Measurements from ENCODE around the gene ENDOG. TPM values are rescaled to one million over a fixed set of nuclear protein-coding genes. Genes with fewer than 3 reads are reported as not detected.
"Not testable (repeated sequence)": the region's sequence is repeated elsewhere in the genome, so short reads cannot be mapped to it uniquely, and the experiment has no call there.

Gene ENDOG
- total RNA-seq, 2 donors from 2014 or later: 59.5 to 66.4 TPM

GRCh38 chr9:128860937-128861336 is 42.6 kb downstream of the ENDOG start:
- H3K36me3 ChIP-seq: no peaks in the 10 kb centered on the region
- intact Hi-C loops (cut with DNase I): no loop called here
- no peak overlapping the region for H3K27ac ChIP-seq
- no peak for DNase-seq
- no peaks in the 10 kb centered on the region for H3K9me3 ChIP-seq
- H3K27me3 ChIP-seq: no peaks in the 10 kb centered on the region
- no peaks in the 10 kb centered on the region for H3K4me1 ChIP-seq
- H3K4me3 ChIP-seq: no peak overlapping the region
- no peak overlapping the region for H3K9ac ChIP-seq (ENCODE audit: low read depth in 2 of 2, low read length in 2 of 2)
- no peak for TF ChIP-seq CTCF (IDR thresholded peaks at IDR 0.05)

- TF ChIP-seq CTCF (IDR thresholded peaks at IDR 0.05): no peak
- intact Hi-C loops (cut with DNase I): no loop called here
- no peak for DNase-seq
- H3K4me3 ChIP-seq: no peak overlapping the region
- H3K9me3 ChIP-seq: no peaks in the 10 kb centered on the region
- H3K36me3 ChIP-seq: no peaks in the 10 kb centered on the region
- no peaks in the 10 kb centered on the region for H3K27me3 ChIP-seq
- no peak overlapping the region for H3K27ac ChIP-seq
- no peaks in the 10 kb centered on the region for H3K4me1 ChIP-seq
- no peak overlapping the region for H3K9ac ChIP-seq (ENCODE audit: low read depth in 2 of 2, low read length in 2 of 2)
Observed at GRCh38 chr9:128861501-128861900, 43.2 kb downstream of the ENDOG start.

- H3K4me1 ChIP-seq: no peaks in the 10 kb centered on the region
- no peak for TF ChIP-seq CTCF (IDR thresholded peaks at IDR 0.05)
- no peak overlapping the region for H3K9ac ChIP-seq (ENCODE audit: low read depth in 2 of 2, low read length in 2 of 2)
- H3K27ac ChIP-seq: no peak overlapping the region
- H3K27me3 ChIP-seq: no peaks in the 10 kb centered on the region
- H3K9me3 ChIP-seq: no peaks in the 10 kb centered on the region
- no peaks in the 10 kb centered on the region for H3K36me3 ChIP-seq
- no peak overlapping the region for H3K4me3 ChIP-seq
- intact Hi-C loops (cut with DNase I): loop anchor here (2.0 kb wide), 1 partner anchor 66 kb away; no protein-coding TSS in a partner anchor
- peak; percentile 43 for DNase-seq
Observed at GRCh38 chr9:128862401-128862851, 44.1 kb downstream of the ENDOG start.

GRCh38 chr9:128863647-128864046 is 45.3 kb downstream of the ENDOG start:
- DNase-seq: peak; percentile 77
- H3K9me3 ChIP-seq: no peaks in the 10 kb centered on the region
- H3K36me3 ChIP-seq: no peaks in the 10 kb centered on the region
- TF ChIP-seq CTCF (IDR thresholded peaks at IDR 0.05): peak; percentile 94
- H3K27me3 ChIP-seq: no peaks in the 10 kb centered on the region
- no peak overlapping the region for H3K4me3 ChIP-seq
- intact Hi-C loops (cut with DNase I): loop anchor here (2.0 kb wide), 1 partner anchor 65 kb away; no protein-coding TSS in a partner anchor
- no peak overlapping the region for H3K9ac ChIP-seq (ENCODE audit: low read depth in 2 of 2, low read length in 2 of 2)
- H3K27ac ChIP-seq: no peak overlapping the region
- H3K4me1 ChIP-seq: no peaks in the 10 kb centered on the region

GRCh38 chr9:128870128-128870940 is 52.0 kb downstream of the ENDOG start:
- Histone ChIP-seq H3K4me1 (no peaks in the 10 kb centered on the region), H3K9me3 (no peaks in the 10 kb centered on the region), H3K36me3 (no peaks in the 10 kb centered on the region), H3K4me3 (no peak overlapping the region), H3K27ac (no peak overlapping the region), H3K27me3 (no peaks in the 10 kb centered on the region), H3K9ac (ENCODE audit: low read depth in 2 of 2, low read length in 2 of 2) (no peak overlapping the region)
- DNase-seq: no peak
- TF ChIP-seq CTCF (IDR thresholded peaks at IDR 0.05): no peak
- intact Hi-C loops (cut with DNase I): no loop called here

- H3K9me3 ChIP-seq; intact Hi-C loops (cut with DNase I); H3K27ac ChIP-seq: not testable (repeated sequence)
Observed at GRCh38 chr9:128870941-128871265, 52.6 kb downstream of the ENDOG start.

More at GRCh38 chr9:128870941-128871265, 52.6 kb downstream of the ENDOG start:
- not testable (repeated sequence) for H3K36me3 ChIP-seq; H3K27me3 ChIP-seq; H3K9ac ChIP-seq (ENCODE audit: low read depth in 2 of 2, low read length in 2 of 2); H3K4me3 ChIP-seq; DNase-seq; H3K4me1 ChIP-seq
